Measurements from ENCODE around the gene SERPINE3.

Gene SERPINE3

GRCh38 chr13:51318876-51319275 is 20.6 kb upstream of the SERPINE3 start:
- DNase-seq (ENCODE audit: low read depth): no peak
- TF ChIP-seq CTCF (IDR thresholded peaks at IDR 0.05; ENCODE audit: low read length, missing control alignments): no peak
- no peak overlapping the region for H3K4me3 ChIP-seq (replicated peaks; ENCODE audit: low read depth, low read length)

- DNase-seq (ENCODE audit: low read depth): no peak
- H3K4me3 ChIP-seq (replicated peaks; ENCODE audit: low read depth, low read length): no peak overlapping the region
- TF ChIP-seq CTCF (IDR thresholded peaks at IDR 0.05; ENCODE audit: low read length, missing control alignments): no peak
Observed at GRCh38 chr13:51321836-51322235, 17.7 kb upstream of the SERPINE3 start.

- no peak for DNase-seq (ENCODE audit: low read depth)
- TF ChIP-seq CTCF (IDR thresholded peaks at IDR 0.05; ENCODE audit: low read length, missing control alignments): no peak
- no peak overlapping the region for H3K4me3 ChIP-seq (replicated peaks; ENCODE audit: low read depth, low read length)
Observed at GRCh38 chr13:51322826-51323225, 16.7 kb upstream of the SERPINE3 start.

GRCh38 chr13:51323824-51324511 is 15.5 kb upstream of the SERPINE3 start:
- H3K4me3 ChIP-seq (replicated peaks; ENCODE audit: low read depth, low read length): no peak overlapping the region
- no peak for DNase-seq (ENCODE audit: low read depth)
- no peak for TF ChIP-seq CTCF (IDR thresholded peaks at IDR 0.05; ENCODE audit: low read length, missing control alignments)

GRCh38 chr13:51324714-51325420 is 14.6 kb upstream of the SERPINE3 start:
- no peak overlapping the region for H3K4me3 ChIP-seq (replicated peaks; ENCODE audit: low read depth, low read length)
- no peak for TF ChIP-seq CTCF (IDR thresholded peaks at IDR 0.05; ENCODE audit: low read length, missing control alignments)
- no peak for DNase-seq (ENCODE audit: low read depth)

GRCh38 chr13:51325837-51326236 is 13.7 kb upstream of the SERPINE3 start:
- no peak for TF ChIP-seq CTCF (IDR thresholded peaks at IDR 0.05; ENCODE audit: low read length, missing control alignments)
- no peak for DNase-seq (ENCODE audit: low read depth)
- no peak overlapping the region for H3K4me3 ChIP-seq (replicated peaks; ENCODE audit: low read depth, low read length)

All from fibroblast of pulmonary artery (primary cell).